CD4-positive, alpha-beta T cell treated with Interleukin-4 for 4 hours (primary cell): ENCODE measurements around the gene LRRN2.
"Not testable (repeated sequence)": the region's sequence is repeated elsewhere in the genome, so short reads cannot be mapped to it uniquely, and the experiment has no call there.

Experiments used
- DNase-seq: peaks from one replicate; pipeline ENCODE4 v3.0.0-alpha.2; 2020

LRRN2 gene

GRCh38 chr1:204570021-204570420 is 115.5 kb downstream of the LRRN2 start:
- not testable (repeated sequence) for DNase-seq

- DNase-seq = no peak
Measured at GRCh38 chr1:204569478-204569877, 116.1 kb downstream of the LRRN2 start.

- no peak for DNase-seq
Measured at GRCh38 chr1:204568576-204569315, 116.8 kb downstream of the LRRN2 start.
